ENCODE results near the gene XRCC1.

The XRCC1 gene

GRCh38 chr19:43545981-43546380 is 29.3 kb downstream of the XRCC1 start:
- no peaks in the 10 kb centered on the region for H3K36me3 ChIP-seq (ENCODE audit: control insufficient read depth, insufficient read depth, low read length)

GRCh38 chr19:43545276-43545675 is 30.1 kb downstream of the XRCC1 start:
- Histone ChIP-seq H3K4me1 (ENCODE audit: control insufficient read depth, insufficient read depth, low read length) (no peaks in the 10 kb centered on the region), H3K27me3 (ENCODE audit: control insufficient read depth, insufficient read depth, low read length) (no peaks in the 10 kb centered on the region), H3K36me3 (ENCODE audit: control insufficient read depth, insufficient read depth, low read length) (no peaks in the 10 kb centered on the region), H3K4me3 (ENCODE audit: low read length) (no peak overlapping the region), H3K9me3 (ENCODE audit: control insufficient read depth, low read length) (no peaks in the 10 kb centered on the region), H3K9ac (ENCODE audit: low read length) (no peak overlapping the region)

More at GRCh38 chr19:43545981-43546380, 29.3 kb downstream of the XRCC1 start:
- no peaks in the 10 kb centered on the region for H3K9me3 ChIP-seq (ENCODE audit: control insufficient read depth, low read length)
- H3K4me1 ChIP-seq (ENCODE audit: control insufficient read depth, insufficient read depth, low read length), result no peaks in the 10 kb centered on the region
- no peaks in the 10 kb centered on the region for H3K27me3 ChIP-seq (ENCODE audit: control insufficient read depth, insufficient read depth, low read length)
- no peak overlapping the region for H3K4me3 ChIP-seq (ENCODE audit: low read length)
- H3K9ac ChIP-seq (ENCODE audit: low read length), result no peak overlapping the region

- H3K9ac ChIP-seq (ENCODE audit: low read length), result no peak overlapping the region
- no peaks in the 10 kb centered on the region for H3K27me3 ChIP-seq (ENCODE audit: control insufficient read depth, insufficient read depth, low read length)
- no peaks in the 10 kb centered on the region for H3K9me3 ChIP-seq (ENCODE audit: control insufficient read depth, low read length)
- no peaks in the 10 kb centered on the region for H3K4me1 ChIP-seq (ENCODE audit: control insufficient read depth, insufficient read depth, low read length)
- no peak overlapping the region for H3K4me3 ChIP-seq (ENCODE audit: low read length)
- H3K36me3 ChIP-seq (ENCODE audit: control insufficient read depth, insufficient read depth, low read length), result no peaks in the 10 kb centered on the region
These were observed 31.2 kb downstream of the XRCC1 start for GRCh38 chr19:43544077-43544476.

DNA sequence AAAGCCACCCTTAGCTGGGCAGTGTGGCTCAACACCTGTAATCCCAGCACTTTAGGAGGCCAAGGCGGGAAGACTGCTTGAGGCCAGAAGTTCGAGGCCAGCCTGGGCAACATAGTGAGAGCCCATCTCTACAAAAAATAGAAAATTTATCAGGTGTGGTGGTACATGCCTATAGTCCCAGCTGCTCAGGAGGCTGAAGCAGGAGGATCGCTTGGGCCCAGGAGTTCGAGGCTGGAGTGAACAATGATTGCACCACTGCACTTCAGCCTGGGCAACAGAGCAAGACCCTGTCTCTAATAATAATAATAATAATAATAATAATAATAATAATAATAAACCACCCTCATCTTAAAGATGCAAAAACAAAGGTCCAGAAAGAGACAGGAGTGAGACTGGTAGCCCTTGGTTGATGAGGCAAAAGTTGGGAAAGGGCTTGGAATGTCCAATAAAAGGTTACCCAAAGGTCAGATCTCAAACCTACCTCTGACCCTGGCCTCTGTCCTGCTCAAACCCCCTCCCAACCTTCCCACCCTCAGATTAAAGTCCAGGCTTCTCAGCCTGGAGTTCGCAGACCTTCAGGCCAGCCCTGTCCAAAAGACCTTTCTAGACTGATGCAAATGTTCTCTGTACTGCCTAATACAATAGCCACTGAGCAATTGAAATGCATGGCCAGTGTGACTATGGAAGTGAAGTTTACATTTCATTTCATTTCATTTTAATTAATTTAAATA is 33.2 kb downstream of the XRCC1 start:
- H3K9ac ChIP-seq (ENCODE audit: low read length), result no peak overlapping the region
- H3K4me1 ChIP-seq (ENCODE audit: control insufficient read depth, insufficient read depth, low read length), result no peaks in the 10 kb centered on the region
- no peaks in the 10 kb centered on the region for H3K27me3 ChIP-seq (ENCODE audit: control insufficient read depth, insufficient read depth, low read length)
- H3K36me3 ChIP-seq (ENCODE audit: control insufficient read depth, insufficient read depth, low read length), result no peaks in the 10 kb centered on the region
- no peak overlapping the region for H3K4me3 ChIP-seq (ENCODE audit: low read length)
- H3K9me3 ChIP-seq (ENCODE audit: control insufficient read depth, low read length), result no peaks in the 10 kb centered on the region

DNA sequence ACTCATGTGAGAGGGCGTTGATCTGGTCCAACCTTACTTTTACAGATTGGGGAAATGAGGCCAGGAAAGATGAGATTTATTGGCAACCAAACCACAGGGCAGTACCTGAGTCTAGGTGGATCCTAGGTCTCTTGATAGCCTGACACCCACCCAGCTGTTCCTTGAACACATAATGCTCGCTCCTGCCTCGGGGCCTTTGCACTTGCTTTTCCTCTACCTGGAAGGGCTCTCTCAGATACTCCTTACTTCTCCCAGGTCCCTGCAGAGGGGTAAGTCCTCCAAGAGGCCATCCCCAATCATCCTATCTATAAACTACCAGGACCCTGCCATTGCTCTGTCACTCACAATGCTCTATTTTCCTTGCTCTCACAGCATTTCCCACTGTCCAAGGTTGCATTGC is 34.9 kb downstream of the XRCC1 start:
- H3K9me3 ChIP-seq (ENCODE audit: control insufficient read depth, low read length), result no peaks in the 10 kb centered on the region
- no peak overlapping the region for H3K4me3 ChIP-seq (ENCODE audit: low read length)
- no peaks in the 10 kb centered on the region for H3K36me3 ChIP-seq (ENCODE audit: control insufficient read depth, insufficient read depth, low read length)
- no peaks in the 10 kb centered on the region for H3K4me1 ChIP-seq (ENCODE audit: control insufficient read depth, insufficient read depth, low read length)
- no peaks in the 10 kb centered on the region for H3K27me3 ChIP-seq (ENCODE audit: control insufficient read depth, insufficient read depth, low read length)
- no peak overlapping the region for H3K9ac ChIP-seq (ENCODE audit: low read length)

DNA sequence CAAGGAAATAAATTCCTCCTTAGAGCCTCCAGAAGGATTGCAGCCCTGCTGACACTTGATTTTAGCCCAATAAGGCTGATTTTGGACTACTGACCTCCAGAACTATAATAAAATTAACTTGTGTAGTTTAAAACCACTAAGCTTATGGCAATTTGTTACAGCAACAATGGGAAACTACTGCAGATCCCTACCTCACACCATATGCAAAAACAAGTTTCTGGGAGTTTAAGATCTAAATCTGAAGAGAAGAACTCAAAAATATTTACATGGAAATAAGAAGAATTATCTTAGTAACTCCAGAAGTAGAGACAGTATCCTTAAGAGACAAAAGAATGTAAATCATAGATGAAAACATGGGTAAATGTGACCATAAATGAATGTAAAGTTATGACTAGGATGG is 36.4 kb downstream of the XRCC1 start:
- H3K9me3 ChIP-seq (ENCODE audit: control insufficient read depth, low read length), result no peaks in the 10 kb centered on the region
- H3K36me3 ChIP-seq (ENCODE audit: control insufficient read depth, insufficient read depth, low read length), result no peaks in the 10 kb centered on the region
- H3K4me3 ChIP-seq (ENCODE audit: low read length), result no peak overlapping the region
- no peak overlapping the region for H3K9ac ChIP-seq (ENCODE audit: low read length)
- H3K27me3 ChIP-seq (ENCODE audit: control insufficient read depth, insufficient read depth, low read length), result no peaks in the 10 kb centered on the region
- peaks cover 6% of the 10 kb centered on the region for H3K4me1 ChIP-seq (ENCODE audit: control insufficient read depth, insufficient read depth, low read length)

GRCh38 chr19:43534816-43535761 is 40.2 kb downstream of the XRCC1 start:
- Histone ChIP-seq H3K9me3 (ENCODE audit: control insufficient read depth, low read length) (no peaks in the 10 kb centered on the region), H3K27me3 (ENCODE audit: control insufficient read depth, insufficient read depth, low read length) (no peaks in the 10 kb centered on the region), H3K4me3 (ENCODE audit: low read length) (no peak overlapping the region), H3K9ac (ENCODE audit: low read length) (no peak overlapping the region), H3K4me1 (ENCODE audit: control insufficient read depth, insufficient read depth, low read length) (peaks cover 17% of the 10 kb centered on the region), H3K36me3 (ENCODE audit: control insufficient read depth, insufficient read depth, low read length) (no peaks in the 10 kb centered on the region)

DNA sequence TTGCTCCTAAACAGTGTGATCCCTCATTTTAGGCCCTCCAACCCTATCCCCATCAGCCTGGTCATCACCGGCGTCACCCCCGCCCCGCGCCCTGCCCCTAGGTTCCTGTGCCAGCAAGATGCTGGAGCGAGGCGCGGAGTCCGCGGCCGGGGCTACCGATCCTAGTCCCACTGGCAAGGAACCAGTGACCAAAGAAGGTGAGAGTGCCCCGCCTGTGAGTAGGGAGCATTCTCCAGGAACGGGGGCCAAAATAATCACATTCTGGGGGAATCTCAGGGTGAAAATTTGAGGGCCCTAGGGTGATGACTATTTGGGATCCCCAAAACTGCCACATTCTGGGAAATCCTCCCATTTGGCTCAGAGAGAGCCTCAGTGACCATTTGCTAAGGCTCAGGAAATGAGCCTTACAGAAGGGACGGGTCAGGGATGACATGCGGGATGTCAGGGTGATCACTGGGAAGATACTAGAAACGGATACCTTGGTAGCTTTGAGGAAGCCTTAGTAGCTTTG is 41.0 kb downstream of the XRCC1 start:
- Histone ChIP-seq H3K4me3 (ENCODE audit: low read length) (no peak overlapping the region), H3K9ac (ENCODE audit: low read length) (no peak overlapping the region), H3K36me3 (ENCODE audit: control insufficient read depth, insufficient read depth, low read length) (no peaks in the 10 kb centered on the region), H3K9me3 (ENCODE audit: control insufficient read depth, low read length) (no peaks in the 10 kb centered on the region), H3K27me3 (ENCODE audit: control insufficient read depth, insufficient read depth, low read length) (no peaks in the 10 kb centered on the region), H3K4me1 (ENCODE audit: control insufficient read depth, insufficient read depth, low read length) (peaks cover 17% of the 10 kb centered on the region)

- Histone ChIP-seq H3K4me3 (ENCODE audit: low read length) (peak overlapping the region; percentile 37), H3K9ac (ENCODE audit: low read length) (peak overlapping the region; percentile 50), H3K27me3 (ENCODE audit: control insufficient read depth, insufficient read depth, low read length) (no peaks in the 10 kb centered on the region), H3K36me3 (ENCODE audit: control insufficient read depth, insufficient read depth, low read length) (no peaks in the 10 kb centered on the region), H3K9me3 (ENCODE audit: control insufficient read depth, low read length) (no peaks in the 10 kb centered on the region), H3K4me1 (ENCODE audit: control insufficient read depth, insufficient read depth, low read length) (peaks cover 17% of the 10 kb centered on the region)
These were observed 41.6 kb downstream of the XRCC1 start for GRCh38 chr19:43533546-43534304.

GRCh38 chr19:43532962-43533545 is 42.3 kb downstream of the XRCC1 start, which contains the start of gene ZNF575:
Gene ZNF575 (plus strand): TSS chr19:43533188. CDS start chr19:43534423, 1,235 bp downstream.
- peaks cover 17% of the 10 kb centered on the region for H3K4me1 ChIP-seq (ENCODE audit: control insufficient read depth, insufficient read depth, low read length)
- H3K9me3 ChIP-seq (ENCODE audit: control insufficient read depth, low read length), result no peaks in the 10 kb centered on the region
- H3K36me3 ChIP-seq (ENCODE audit: control insufficient read depth, insufficient read depth, low read length), result no peaks in the 10 kb centered on the region
- peak within 1 kb of the TSS; percentile 50 for H3K9ac ChIP-seq (ENCODE audit: low read length)
- H3K4me3 ChIP-seq (ENCODE audit: low read length), result peak within 1 kb of the TSS; percentile 37
- H3K27me3 ChIP-seq (ENCODE audit: control insufficient read depth, insufficient read depth, low read length), result no peaks in the 10 kb centered on the region

GRCh38 chr19:43532571-43532961 is 42.8 kb downstream of the XRCC1 start:
- H3K9ac ChIP-seq (ENCODE audit: low read length), result peak overlapping the region; percentile 22
- peak overlapping the region; percentile 37 for H3K4me3 ChIP-seq (ENCODE audit: low read length)
- no peaks in the 10 kb centered on the region for H3K9me3 ChIP-seq (ENCODE audit: control insufficient read depth, low read length)
- no peaks in the 10 kb centered on the region for H3K36me3 ChIP-seq (ENCODE audit: control insufficient read depth, insufficient read depth, low read length)
- H3K4me1 ChIP-seq (ENCODE audit: control insufficient read depth, insufficient read depth, low read length), result peaks cover 17% of the 10 kb centered on the region
- no peaks in the 10 kb centered on the region for H3K27me3 ChIP-seq (ENCODE audit: control insufficient read depth, insufficient read depth, low read length)

Data from mucosa of stomach (tissue), 1 donor.